ENCODE measurements around the gene FGF2.
"Not testable (repeated sequence)": the region's sequence is repeated elsewhere in the genome, so short reads cannot be mapped to it uniquely, and the experiment has no call there.

FGF2 gene

DNA sequence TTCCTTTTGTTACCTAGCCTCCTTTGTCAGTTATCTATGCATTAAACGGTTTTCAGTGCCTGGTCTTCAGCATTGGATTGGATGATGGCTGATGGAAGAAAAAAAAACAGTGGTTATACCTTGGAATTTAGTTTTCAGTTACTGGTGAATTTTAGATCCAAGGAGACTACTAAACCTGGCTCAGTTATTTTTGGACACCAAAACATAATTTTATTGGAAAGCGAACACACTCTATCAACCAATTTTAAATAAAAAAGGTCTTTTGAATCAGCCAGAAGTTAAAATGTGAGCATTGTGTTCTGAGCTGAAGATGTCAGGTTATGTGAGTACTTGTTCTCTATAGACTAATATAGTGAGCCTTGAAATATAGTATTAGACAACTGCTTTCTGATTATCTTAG, 32.1 kb downstream of the FGF2 start:
- H3K4me3 ChIP-seq (ENCODE audit: low read depth, low read length) = no peak overlapping the region
- TF ChIP-seq CTCF (conservative IDR thresholded peaks at IDR 0.05; ENCODE audit: low read depth, low read length) = no peak
- DNase-seq (ENCODE audit: low read depth) = no peak

DNA sequence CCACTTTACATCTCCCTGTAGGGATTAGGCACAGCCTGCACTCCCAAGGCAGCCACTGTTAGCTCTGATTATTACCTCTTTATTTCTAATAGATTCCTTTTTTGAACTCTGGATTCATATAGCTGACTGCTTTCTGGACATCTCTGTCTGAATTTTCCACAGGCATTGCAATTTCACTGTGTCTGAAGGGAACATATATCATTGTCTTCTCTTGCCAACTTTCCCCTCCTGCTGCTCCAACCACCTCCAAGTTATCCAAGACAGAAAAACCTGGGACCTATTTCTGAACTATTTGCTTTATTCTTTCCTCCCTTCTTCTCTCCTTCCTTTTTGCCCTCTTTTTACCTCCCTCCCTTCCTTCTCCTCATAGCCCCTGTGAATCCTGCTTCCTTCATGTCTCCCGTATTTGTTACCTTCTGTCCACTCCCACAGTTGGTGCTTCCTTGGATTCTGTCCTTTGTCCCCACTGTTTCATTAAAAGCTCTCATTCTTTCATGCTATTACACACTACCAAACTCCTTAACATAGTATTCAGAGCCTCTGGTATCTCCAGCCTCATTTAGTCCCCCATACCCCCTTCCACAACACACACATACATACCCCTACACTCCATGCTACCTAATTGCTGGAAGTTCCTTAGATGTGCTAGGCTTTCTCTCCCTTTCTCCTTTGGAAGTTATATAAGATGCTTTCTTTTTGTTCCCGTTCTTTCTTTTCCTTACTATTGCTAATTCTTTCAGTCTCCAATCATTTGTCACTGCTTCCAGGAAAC, 34.7 kb downstream of the FGF2 start:
- H3K4me3 ChIP-seq (ENCODE audit: low read depth, low read length) = no peak overlapping the region
- TF ChIP-seq CTCF (conservative IDR thresholded peaks at IDR 0.05; ENCODE audit: low read depth, low read length) = no peak
- no peak for DNase-seq (ENCODE audit: low read depth)

DNA sequence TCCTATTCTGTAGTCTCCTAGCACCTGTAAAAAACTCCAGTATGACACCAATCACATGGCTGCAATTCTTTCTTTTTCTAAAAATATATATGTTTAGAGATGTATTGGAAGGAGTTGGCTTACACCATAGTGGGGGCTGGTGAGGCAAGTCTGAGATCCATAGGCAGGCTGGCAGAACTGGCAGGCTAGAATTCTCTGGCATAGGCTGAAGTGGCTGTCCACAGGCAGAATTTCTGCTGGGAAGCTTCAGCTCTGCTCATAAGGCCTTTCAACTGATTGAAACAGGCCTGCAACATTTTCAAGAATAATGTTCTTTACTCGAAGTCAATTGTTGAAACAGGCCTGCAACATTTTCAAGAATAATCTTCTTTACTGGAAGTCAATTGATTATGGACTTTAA, 37.0 kb downstream of the FGF2 start:
- DNase-seq (ENCODE audit: low read depth) = no peak
- no peak overlapping the region for H3K4me3 ChIP-seq (ENCODE audit: low read depth, low read length)
- no peak for TF ChIP-seq CTCF (conservative IDR thresholded peaks at IDR 0.05; ENCODE audit: low read depth, low read length)

- no peak for TF ChIP-seq CTCF (conservative IDR thresholded peaks at IDR 0.05; ENCODE audit: low read depth, low read length)
- DNase-seq (ENCODE audit: low read depth) = peak; percentile 34
- no peak overlapping the region for H3K4me3 ChIP-seq (ENCODE audit: low read depth, low read length)
Measured at GRCh38 chr4:122865425-122865824, 38.8 kb downstream of the FGF2 start.

DNA sequence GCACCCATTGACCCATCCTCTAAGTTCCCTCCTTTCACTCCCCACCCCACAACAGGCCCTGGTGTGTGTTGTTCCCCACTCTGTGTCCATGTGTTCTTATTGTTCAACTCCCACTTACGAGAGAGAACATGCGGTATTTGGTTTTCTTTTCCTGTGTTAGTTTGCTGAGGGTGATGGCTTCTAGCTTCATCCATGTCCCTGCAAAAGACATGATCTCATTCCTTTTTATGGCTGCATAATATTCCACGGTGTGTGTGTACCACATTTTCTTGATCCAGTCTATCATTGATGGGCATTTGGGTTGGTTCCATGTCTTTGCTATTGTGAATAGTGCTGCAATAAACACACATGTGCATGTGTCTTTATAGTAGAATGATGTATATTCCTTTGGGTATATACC, 41.6 kb downstream of the FGF2 start:
- H3K4me3 ChIP-seq (ENCODE audit: low read depth, low read length) = not testable (repeated sequence)

DNA sequence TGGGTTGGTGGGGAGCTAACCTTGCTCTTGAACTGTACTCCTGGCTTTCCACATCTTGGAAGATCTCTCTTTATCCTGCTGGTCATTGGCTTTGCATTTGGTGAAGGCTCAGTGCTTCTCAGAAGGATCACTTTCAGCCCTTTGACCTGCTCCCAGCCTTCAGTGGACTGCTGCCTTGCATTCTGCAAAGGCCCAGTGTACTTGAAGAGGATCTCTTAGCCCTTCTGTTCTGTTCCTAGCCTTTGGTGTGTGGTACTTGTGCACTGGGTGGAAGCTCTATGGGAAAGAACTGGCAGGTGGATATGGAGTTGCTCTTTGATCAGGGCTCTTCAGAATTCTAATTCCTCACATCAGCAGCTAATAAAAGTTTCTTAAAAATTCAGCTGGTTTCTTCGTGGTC, 46.5 kb downstream of the FGF2 start:
- H3K4me3 ChIP-seq (ENCODE audit: low read depth, low read length) = no peak overlapping the region
- no peak for DNase-seq (ENCODE audit: low read depth)
- TF ChIP-seq CTCF (conservative IDR thresholded peaks at IDR 0.05; ENCODE audit: low read depth, low read length) = no peak

More for the DNA sequence above, 41.6 kb downstream of the FGF2 start:
- DNase-seq (ENCODE audit: low read depth) = not testable (repeated sequence)

- H3K4me3 ChIP-seq (ENCODE audit: low read depth, low read length) = no peak overlapping the region
- no peak for TF ChIP-seq CTCF (conservative IDR thresholded peaks at IDR 0.05; ENCODE audit: low read depth, low read length)
- DNase-seq (ENCODE audit: low read depth) = peak; percentile 93
Measured at GRCh38 chr4:122873821-122874593, 47.4 kb downstream of the FGF2 start.

Measured in choroid plexus epithelial cell (primary cell).